ENCODE measurements around the gene CENPS. TPM values are rescaled to one million over a fixed set of nuclear protein-coding genes. Genes with fewer than 3 reads are reported as not detected.

Gene CENPS
- polyA plus RNA-seq, 1 experiment = 9.6 TPM

GRCh38 chr1:10396870-10397269 is 33.4 kb upstream of the CENPS start:
- POLR2A ChIA-PET = no interaction called here
- Histone ChIP-seq H3K27me3 (ENCODE audit: control insufficient read depth, insufficient read depth, low read length) (no peaks in the 10 kb centered on the region), H3K4me3 (ENCODE audit: low read depth, low read length) (no peak overlapping the region), H3K36me3 (ENCODE audit: control insufficient read depth, insufficient read depth, low read length) (no peaks in the 10 kb centered on the region)
- no peak for TF ChIP-seq CTCF (IDR thresholded peaks at IDR 0.05; ENCODE audit: insufficient read depth, low read depth, low read length)
- CTCF ChIA-PET = interaction anchor here (1.9 kb wide), 1 partner anchor 9 kb away, joined by 10 read pairs; no protein-coding TSS in a partner anchor
- DNase-seq (ENCODE audit: low read depth) = no peak

- Histone ChIP-seq H3K27me3 (ENCODE audit: control insufficient read depth, insufficient read depth, low read length) (no peaks in the 10 kb centered on the region), H3K36me3 (ENCODE audit: control insufficient read depth, insufficient read depth, low read length) (no peaks in the 10 kb centered on the region), H3K4me3 (ENCODE audit: low read depth, low read length) (peak overlapping the region; percentile 78)
- ChIA-PET POLR2A (interaction anchor here (1.0 to 2.7 kb wide), 2 partner anchors 11 to 45 kb away, joined by 4 to 9 read pairs; no protein-coding TSS in a partner anchor), CTCF (interaction anchor here (0.9 to 2.1 kb wide), 4 partner anchors 10 to 31 kb away, joined by 3 to 10 read pairs (median 5); no protein-coding TSS in a partner anchor)
- DNase-seq (ENCODE audit: low read depth) = no peak
- no peak for TF ChIP-seq CTCF (IDR thresholded peaks at IDR 0.05; ENCODE audit: insufficient read depth, low read depth, low read length)
Observed at GRCh38 chr1:10398278-10398733, 31.9 kb upstream of the CENPS start.

- peak; percentile 20; the same call in 1 of the 2 replicates for TF ChIP-seq CTCF (IDR thresholded peaks at IDR 0.05; ENCODE audit: insufficient read depth, low read depth, low read length)
- H3K27me3 ChIP-seq (ENCODE audit: control insufficient read depth, insufficient read depth, low read length) = no peaks in the 10 kb centered on the region
- POLR2A ChIA-PET = interaction anchor here (1.0 to 2.7 kb wide), 2 partner anchors 11 to 46 kb away, joined by 4 to 9 read pairs; no protein-coding TSS in a partner anchor
- peak; percentile 83 for DNase-seq (ENCODE audit: low read depth)
- CTCF ChIA-PET = interaction anchor here (0.9 to 2.1 kb wide), 8 partner anchors 11 to 95 kb away, joined by 3 to 10 read pairs (median 5); partner anchors contain the start of gene CENPS
- H3K4me3 ChIP-seq (ENCODE audit: low read depth, low read length) = peak within 1 kb of the TSS; percentile 78
- no peaks in the 10 kb centered on the region for H3K36me3 ChIP-seq (ENCODE audit: control insufficient read depth, insufficient read depth, low read length)
Observed at GRCh38 chr1:10398734-10399443, 31.3 kb upstream of the CENPS start, which contains the start of gene PGD. TSS of gene PGD (plus strand) at chr1:10399064. CDS start at chr1:10399118, 54 bp downstream.

- DNase-seq (ENCODE audit: low read depth) = no peak
- CTCF ChIA-PET = interaction anchor here (1.0 to 2.1 kb wide), 8 partner anchors 12 to 189 kb away, joined by 3 to 10 read pairs (median 5); partner anchors contain the start of genes CENPS and KIF1B
- Histone ChIP-seq H3K36me3 (ENCODE audit: control insufficient read depth, insufficient read depth, low read length) (peaks cover 2% of the 10 kb centered on the region; the same call in 1 of the 2 replicates), H3K27me3 (ENCODE audit: control insufficient read depth, insufficient read depth, low read length) (no peaks in the 10 kb centered on the region), H3K4me3 (ENCODE audit: low read depth, low read length) (peak overlapping the region; percentile 78)
- no peak for TF ChIP-seq CTCF (IDR thresholded peaks at IDR 0.05; ENCODE audit: insufficient read depth, low read depth, low read length)
- POLR2A ChIA-PET = interaction anchor here (2.7 kb wide), 1 partner anchor 12 kb away, joined by 9 read pairs; no protein-coding TSS in a partner anchor
Observed at GRCh38 chr1:10399444-10399941, 30.7 kb upstream of the CENPS start.

GRCh38 chr1:10400013-10400412 is 30.2 kb upstream of the CENPS start:
- ChIA-PET CTCF (interaction anchor here (1.1 to 2.1 kb wide), 7 partner anchors 13 to 190 kb away, joined by 3 to 10 read pairs (median 5); partner anchors contain the start of genes CENPS and KIF1B), POLR2A (interaction anchor here (0.6 to 2.7 kb wide), 2 partner anchors 12 to 383 kb away, joined by 3 to 9 read pairs; no protein-coding TSS in a partner anchor)
- H3K4me3 ChIP-seq (ENCODE audit: low read depth, low read length) = peak overlapping the region; percentile 78
- DNase-seq (ENCODE audit: low read depth) = no peak
- H3K36me3 ChIP-seq (ENCODE audit: control insufficient read depth, insufficient read depth, low read length) = peaks cover 4% of the 10 kb centered on the region; the same call in 1 of the 2 replicates
- no peaks in the 10 kb centered on the region for H3K27me3 ChIP-seq (ENCODE audit: control insufficient read depth, insufficient read depth, low read length)
- no peak for TF ChIP-seq CTCF (IDR thresholded peaks at IDR 0.05; ENCODE audit: insufficient read depth, low read depth, low read length)
